Large intestine (tissue), 12 donors: Measurements from ENCODE around the gene MRPS14. TPM values are rescaled to one million over a fixed set of nuclear protein-coding genes. Genes with fewer than 3 reads are reported as not detected.

Source experiments
- DNase-seq, 2 donors: peaks; one replicate each; pipeline versions ENCODE4 v3.0.0 to v3.0.0-alpha.2; 2013
- H3K27ac ChIP-seq: one replicate; pipeline ENCODE4 v1.5.1; 2013; ENCODE audit warnings: low read length
- H3K27me3 ChIP-seq: 2 replicates; pipeline ENCODE4 v1.6.1; 2013; ENCODE audit warnings: low read length; ENCODE audit not compliant: control insufficient read depth, insufficient read depth
- H3K36me3 ChIP-seq: 2 replicates; pipeline ENCODE4 v1.6.1; 2013; ENCODE audit warnings: low read length; ENCODE audit not compliant: control insufficient read depth, insufficient read depth
- H3K4me1 ChIP-seq: one replicate; pipeline ENCODE4 v1.6.1; 2013; ENCODE audit warnings: low read length; ENCODE audit not compliant: control insufficient read depth, insufficient read depth
- H3K4me3 ChIP-seq: one replicate; pipeline ENCODE4 v1.5.1; 2013; ENCODE audit warnings: low read length
- H3K9me3 ChIP-seq: one replicate; pipeline ENCODE4 v1.6.1; 2013; ENCODE audit warnings: mild to moderate bottlenecking, low read depth, low read length, moderate library complexity; ENCODE audit not compliant: control insufficient read depth
- WGBS: methylation state at CpG from one replicate; pipeline ENCODE4 v1.1.5; 2013; ENCODE audit warnings: low lambda C conversion rate; ENCODE audit not compliant: insufficient coverage; 5-methylcytosine and 5-hydroxymethylcytosine counted together
- long read RNA-seq, 11 donors: transcript quantifications; one replicate each; lab custom pipeline, GENCODE V29; 2026
- polyA plus RNA-seq: library from polyadenylated mRNA; unstranded; fragments of 120-200 nt; gene quantifications from one replicate; pipeline ENCODE4 v1.2.1, GENCODE V29; 2013

Gene MRPS14
- 32.8 TPM for polyA plus RNA-seq
- long read RNA-seq, donor 1, transcript MRPS14-202 (3 exons, 2,115 nt): major isoform, 36 of 37 reads
- long read RNA-seq, donor 1, partial matches to known transcripts: 0 of 37 reads
- long read RNA-seq, donor 1, other reads (novel, unspliced or antisense): 0 of 37 reads
- long read RNA-seq, donor 2, transcript MRPS14-202 (3 exons, 2,115 nt): major isoform, 55 of 64 reads
- long read RNA-seq, donor 2, partial matches to known transcripts: 6 of 64 reads
- long read RNA-seq, donor 2, other reads (novel, unspliced or antisense): 0 of 64 reads
- long read RNA-seq, donor 3: 0 reads
- long read RNA-seq, donor 4, partial matches to known transcripts: 0 of 4 reads
- long read RNA-seq, donor 4, other reads (novel, unspliced or antisense): 0 of 4 reads
- long read RNA-seq, donor 5, transcript MRPS14-202 (3 exons, 2,115 nt): major isoform, 36 of 41 reads
- long read RNA-seq, donor 5, partial matches to known transcripts: 5 of 41 reads
- long read RNA-seq, donor 5, other reads (novel, unspliced or antisense): 0 of 41 reads
- long read RNA-seq, donor 6, transcript MRPS14-202 (3 exons, 2,115 nt): major isoform, 35 of 326 reads
- long read RNA-seq, donor 6, partial matches to known transcripts: 289 of 326 reads
- long read RNA-seq, donor 6, other reads (novel, unspliced or antisense): 0 of 326 reads
- long read RNA-seq, donor 7, transcript MRPS14-202 (3 exons, 2,115 nt): major isoform, 23 of 30 reads
- long read RNA-seq, donor 7, partial matches to known transcripts: 5 of 30 reads
- long read RNA-seq, donor 7, other reads (novel, unspliced or antisense): 0 of 30 reads
- long read RNA-seq, donor 8, transcript MRPS14-202 (3 exons, 2,115 nt): major isoform, 70 of 73 reads
- long read RNA-seq, donor 8, partial matches to known transcripts: 0 of 73 reads
- long read RNA-seq, donor 8, other reads (novel, unspliced or antisense): 0 of 73 reads
- long read RNA-seq, donor 9, transcript MRPS14-202 (3 exons, 2,115 nt): major isoform, 78 of 91 reads
- long read RNA-seq, donor 9, partial matches to known transcripts: 11 of 91 reads
- long read RNA-seq, donor 9, other reads (novel, unspliced or antisense): 0 of 91 reads
- long read RNA-seq, donor 10, transcript MRPS14-201 (3 exons, 910 nt): minor isoform, 5 of 62 reads
- long read RNA-seq, donor 10, transcript MRPS14-202 (3 exons, 2,115 nt): major isoform, 46 of 62 reads
- long read RNA-seq, donor 10, partial matches to known transcripts: 11 of 62 reads
- long read RNA-seq, donor 10, other reads (novel, unspliced or antisense): 0 of 62 reads
- long read RNA-seq, donor 11, transcript MRPS14-202 (3 exons, 2,115 nt): major isoform, 43 of 51 reads
- long read RNA-seq, donor 11, partial matches to known transcripts: 5 of 51 reads
- long read RNA-seq, donor 11, other reads (novel, unspliced or antisense): 0 of 51 reads

DNA sequence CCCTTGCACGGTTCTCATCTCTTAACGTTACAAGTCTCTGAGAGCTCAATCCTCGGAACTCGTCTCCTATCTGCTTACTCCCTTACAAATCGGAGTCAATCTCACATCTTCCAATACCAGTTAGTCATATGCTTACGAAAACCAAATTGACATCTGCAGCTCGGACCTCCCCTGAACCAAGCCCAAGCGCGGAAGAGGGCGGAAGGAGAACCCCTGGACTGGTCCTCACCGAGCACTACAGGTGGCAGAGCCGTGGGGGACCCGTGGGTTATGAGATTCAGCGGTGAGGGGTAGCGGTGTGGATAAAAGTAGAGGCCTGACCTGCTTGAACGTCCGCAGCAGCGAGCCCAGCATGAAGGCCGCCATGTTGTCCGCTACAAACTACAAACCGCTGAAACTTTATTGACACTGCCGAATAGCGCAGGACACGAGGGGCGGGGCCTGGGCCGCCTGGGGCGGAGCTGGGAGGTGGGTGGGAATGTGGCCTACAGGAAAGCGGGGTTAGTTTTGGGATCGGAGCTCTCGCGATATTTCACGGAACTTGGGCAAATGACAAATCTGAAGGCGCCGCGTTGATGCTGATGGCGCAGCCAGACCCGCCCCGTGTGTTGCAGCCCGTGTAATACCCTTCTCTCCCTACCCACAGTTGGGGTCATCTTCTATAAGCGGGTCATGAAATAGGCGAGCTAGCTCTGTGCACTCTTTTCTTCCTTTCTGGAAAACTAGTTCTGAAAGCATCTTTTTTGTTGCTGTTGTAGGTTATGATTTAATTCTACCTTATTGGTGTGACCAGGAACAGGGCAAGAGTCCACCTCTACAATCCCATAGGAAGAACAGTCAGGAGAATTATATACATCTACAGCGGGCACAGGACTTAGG, at the start of gene MRPS14:
Gene MRPS14, minus strand, starts transcription at position 383 of the 879 bp plus-strand sequence. Its CDS starts 17 bp downstream, at position 366.
- peak; percentile 98 to 99 for DNase-seq
- Histone ChIP-seq H3K4me3 (peak within 1 kb of the TSS; percentile 68), H3K4me1 (no peaks in the 10 kb centered on the region), H3K36me3 (peaks cover 8% of the 10 kb centered on the region), H3K9me3 (no peaks in the 10 kb centered on the region), H3K27me3 (no peaks in the 10 kb centered on the region), H3K27ac (peak within 1 kb of the TSS; percentile 69)
- 4% methylated on average over 4 of the region's 42 CpGs for WGBS

GRCh38 chr1:175072099-175072951, 49.1 kb upstream of the MRPS14 start:
- Histone ChIP-seq H3K4me3 (no peak overlapping the region), H3K9me3 (no peaks in the 10 kb centered on the region), H3K4me1 (no peaks in the 10 kb centered on the region), H3K27ac (peak overlapping the region; percentile 56), H3K36me3 (no peaks in the 10 kb centered on the region), H3K27me3 (peaks cover 10% of the 10 kb centered on the region)
- peak; percentile 28 to 51 for DNase-seq
- WGBS: 30% methylated on average over 2 of the region's 10 CpGs

- Histone ChIP-seq H3K9me3 (no peaks in the 10 kb centered on the region), H3K4me1 (no peaks in the 10 kb centered on the region), H3K4me3 (no peak overlapping the region), H3K27ac (no peak overlapping the region), H3K36me3 (no peaks in the 10 kb centered on the region), H3K27me3 (peaks cover 12% of the 10 kb centered on the region)
- WGBS: 50% methylated on average over 1 of the region's 3 CpGs
- DNase-seq: no peak
These were observed 48.2 kb upstream of the MRPS14 start for GRCh38 chr1:175071276-175071943.

GRCh38 chr1:175070818-175071217, 47.6 kb upstream of the MRPS14 start:
- H3K27me3 ChIP-seq: peaks cover 14% of the 10 kb centered on the region
- no peaks in the 10 kb centered on the region for H3K4me1 ChIP-seq
- no peak overlapping the region for H3K4me3 ChIP-seq
- no peak for DNase-seq
- no peaks in the 10 kb centered on the region for H3K9me3 ChIP-seq
- no peaks in the 10 kb centered on the region for H3K36me3 ChIP-seq
- H3K27ac ChIP-seq: no peak overlapping the region

DNA sequence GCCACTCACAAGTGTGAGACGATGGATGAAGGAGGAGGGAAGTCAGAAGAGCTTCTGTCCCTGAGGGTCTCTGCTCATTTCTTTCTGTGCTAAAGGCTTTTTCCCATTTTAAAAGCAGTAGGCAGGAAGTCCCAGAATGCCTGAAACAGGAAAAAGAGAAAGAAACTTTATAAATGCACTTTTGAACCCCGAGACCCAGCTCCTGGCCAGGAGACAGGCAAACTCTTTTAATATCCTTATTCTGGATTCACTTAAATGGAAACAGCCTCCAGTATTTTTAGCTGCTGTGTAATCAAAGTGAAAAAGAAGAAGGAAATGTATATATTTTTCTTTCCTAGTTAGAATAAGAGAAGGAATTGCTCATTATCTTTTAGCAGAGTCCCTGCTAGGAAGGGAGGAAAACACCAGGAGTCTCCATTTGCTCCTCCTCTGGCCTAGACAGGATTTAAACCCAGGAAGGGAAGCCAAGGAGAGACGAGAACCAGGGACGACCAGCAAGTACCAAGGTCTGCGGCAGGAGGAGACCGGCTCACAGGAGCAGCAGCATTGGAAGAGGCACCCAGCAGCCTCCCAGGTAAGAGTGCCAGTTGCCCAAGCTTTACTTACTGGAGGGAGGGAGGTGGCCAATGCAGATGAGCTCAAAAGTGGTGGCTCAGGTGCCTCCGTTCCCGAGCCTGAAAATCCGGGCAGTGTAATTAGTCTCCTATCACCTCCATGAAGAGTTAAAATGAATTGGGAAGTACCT, 44.3 kb upstream of the MRPS14 start, which contains the start of gene TNN:
Gene TNN, plus strand, starts transcription at position 472 of the 745 bp plus-strand sequence. CDS start 9,586 bp downstream, outside the sequence.
- Histone ChIP-seq H3K4me1 (no peaks in the 10 kb centered on the region), H3K4me3 (no peak within 1 kb of the TSS), H3K27me3 (peaks cover 13% of the 10 kb centered on the region), H3K9me3 (no peaks in the 10 kb centered on the region), H3K36me3 (no peaks in the 10 kb centered on the region), H3K27ac (no peak within 1 kb of the TSS)
- DNase-seq: no peak
- no CpG with 5 or more reads among the region's 9 CpGs for WGBS

DNA sequence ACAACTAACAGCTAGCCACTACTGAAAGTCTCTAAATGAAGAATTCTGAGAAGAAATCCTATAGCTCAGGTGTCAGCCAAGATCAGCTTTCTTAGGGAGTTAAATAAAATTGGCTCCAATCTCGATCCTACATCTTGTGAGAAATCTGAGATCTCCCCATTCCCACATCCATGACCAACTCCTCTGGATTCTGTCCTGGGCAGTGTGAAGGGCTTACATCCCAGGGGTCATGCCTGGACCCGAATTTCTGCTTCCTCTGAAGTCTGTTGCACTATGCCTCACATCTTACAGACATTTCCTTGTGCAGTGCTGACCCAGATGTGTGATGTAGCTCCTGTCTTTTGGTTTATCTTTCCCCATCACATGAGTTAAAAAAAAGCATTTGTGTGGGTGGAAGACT, 39.6 kb upstream of the MRPS14 start:
- 83% methylated on average over 1 of the region's 2 CpGs for WGBS
- H3K4me1 ChIP-seq: no peaks in the 10 kb centered on the region

DNA sequence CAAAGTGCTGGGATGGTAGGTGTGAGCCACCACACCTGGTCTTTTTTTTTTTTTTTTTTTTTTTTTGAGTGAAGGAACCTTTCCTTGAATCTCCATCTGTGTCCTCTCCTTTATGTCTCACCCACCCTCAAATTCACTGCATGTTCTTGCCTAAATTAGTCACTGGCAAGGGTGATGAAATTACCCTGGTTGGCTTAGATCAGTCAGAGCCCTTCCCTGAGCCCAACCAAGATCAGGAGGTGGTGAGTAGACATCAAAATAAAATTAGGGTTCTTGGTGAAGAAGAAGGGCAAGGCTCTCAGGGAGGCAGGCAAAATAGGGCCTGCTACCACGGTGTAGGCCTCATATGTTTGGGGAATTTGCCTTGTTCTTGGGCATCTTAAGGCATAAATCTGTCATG, 39.1 kb upstream of the MRPS14 start:
- no peaks in the 10 kb centered on the region for H3K4me1 ChIP-seq
- H3K4me3 ChIP-seq: no peak overlapping the region
- no peak overlapping the region for H3K27ac ChIP-seq
- H3K36me3 ChIP-seq: no peaks in the 10 kb centered on the region
- H3K27me3 ChIP-seq: peaks cover 5% of the 10 kb centered on the region
- no peak for DNase-seq
- no peaks in the 10 kb centered on the region for H3K9me3 ChIP-seq
- no CpG with 5 or more reads among the region's 1 CpG for WGBS

More for the DNA sequence above, 39.6 kb upstream of the MRPS14 start:
- Histone ChIP-seq H3K4me3 (no peak overlapping the region), H3K27me3 (peaks cover 5% of the 10 kb centered on the region), H3K27ac (no peak overlapping the region), H3K9me3 (no peaks in the 10 kb centered on the region), H3K36me3 (no peaks in the 10 kb centered on the region)
- DNase-seq: no peak

- no peaks in the 10 kb centered on the region for H3K36me3 ChIP-seq
- no peak for DNase-seq
- no peaks in the 10 kb centered on the region for H3K9me3 ChIP-seq
- H3K4me1 ChIP-seq: no peaks in the 10 kb centered on the region
- no peak overlapping the region for H3K27ac ChIP-seq
- no peaks in the 10 kb centered on the region for H3K27me3 ChIP-seq
- no peak overlapping the region for H3K4me3 ChIP-seq
- WGBS: no CpG with 5 or more reads among the region's 3 CpGs
These were observed 31.5 kb upstream of the MRPS14 start for GRCh38 chr1:175054736-175055135.
